Measurements from ENCODE around the gene ANXA3.
A peak's percentile ranks its signal among the peaks of the same experiment; 100 is the strongest.
"Not testable (repeated sequence)": the region's sequence is repeated elsewhere in the genome, so short reads cannot be mapped to it uniquely, and the experiment has no call there.

Gene ANXA3, protein sequence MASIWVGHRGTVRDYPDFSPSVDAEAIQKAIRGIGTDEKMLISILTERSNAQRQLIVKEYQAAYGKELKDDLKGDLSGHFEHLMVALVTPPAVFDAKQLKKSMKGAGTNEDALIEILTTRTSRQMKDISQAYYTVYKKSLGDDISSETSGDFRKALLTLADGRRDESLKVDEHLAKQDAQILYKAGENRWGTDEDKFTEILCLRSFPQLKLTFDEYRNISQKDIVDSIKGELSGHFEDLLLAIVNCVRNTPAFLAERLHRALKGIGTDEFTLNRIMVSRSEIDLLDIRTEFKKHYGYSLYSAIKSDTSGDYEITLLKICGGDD

DNA sequence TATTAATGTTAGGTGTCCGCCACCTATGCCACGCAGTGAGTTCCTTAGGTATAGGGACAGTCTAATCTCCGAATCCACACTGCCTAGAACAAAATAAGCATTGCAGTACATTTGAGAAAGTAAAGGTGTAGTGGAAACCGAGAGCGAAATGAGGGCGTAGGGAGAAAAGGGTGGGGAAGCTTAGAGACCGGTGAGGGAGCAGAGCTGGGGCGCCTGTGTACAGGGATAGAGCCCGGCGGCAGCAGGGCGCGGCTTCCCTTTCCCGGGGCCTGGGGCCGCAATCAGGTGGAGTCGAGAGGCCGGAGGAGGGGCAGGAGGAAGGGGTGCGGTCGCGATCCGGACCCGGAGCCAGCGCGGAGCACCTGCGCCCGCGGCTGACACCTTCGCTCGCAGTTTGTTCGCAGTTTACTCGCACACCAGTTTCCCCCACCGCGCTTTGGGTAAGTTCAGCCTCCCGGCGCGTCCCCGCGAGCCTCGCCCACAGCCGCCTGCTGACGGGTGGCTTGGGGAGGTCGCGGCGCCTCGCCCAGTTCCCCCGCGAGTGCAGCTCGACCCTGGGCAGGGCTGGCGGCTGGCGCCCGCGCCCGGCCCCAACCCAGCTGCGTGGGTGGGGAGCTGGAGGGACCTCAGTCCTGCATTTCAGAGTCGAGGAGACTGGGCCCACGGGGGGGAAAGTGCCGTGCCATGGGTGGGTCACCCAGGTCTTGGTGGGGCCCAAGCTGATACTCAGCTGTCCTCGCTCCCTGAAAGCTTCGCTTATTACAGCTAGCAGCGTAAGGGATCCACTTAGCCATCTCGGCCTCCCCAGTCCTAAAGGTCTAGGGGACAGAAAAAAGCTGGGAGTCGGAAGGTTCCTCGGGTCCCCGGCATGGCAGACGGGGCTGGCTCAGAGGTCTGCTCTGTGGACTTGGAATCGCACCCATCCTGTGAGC is at the start of gene ANXA3:
TSS of gene ANXA3 (plus strand) at position 351 of the 932 bp plus-strand sequence. CDS start 2,704 bp downstream, outside the sequence.
- Histone ChIP-seq H3K4me3 (ENCODE audit: low read length) (peak within 1 kb of the TSS; percentile 86), H3K9ac (ENCODE audit: low read length) (peak within 1 kb of the TSS; percentile 62), H3K27me3 (ENCODE audit: control insufficient read depth, insufficient read depth, low read length) (no peaks in the 10 kb centered on the region), H3K27ac (ENCODE audit: low read depth, low read length) (peak within 1 kb of the TSS; percentile 86), H3K4me1 (ENCODE audit: control insufficient read depth, insufficient read depth, low read length) (peaks cover 6% of the 10 kb centered on the region), H3K36me3 (ENCODE audit: control insufficient read depth, insufficient read depth, low read length) (no peaks in the 10 kb centered on the region)

DNA sequence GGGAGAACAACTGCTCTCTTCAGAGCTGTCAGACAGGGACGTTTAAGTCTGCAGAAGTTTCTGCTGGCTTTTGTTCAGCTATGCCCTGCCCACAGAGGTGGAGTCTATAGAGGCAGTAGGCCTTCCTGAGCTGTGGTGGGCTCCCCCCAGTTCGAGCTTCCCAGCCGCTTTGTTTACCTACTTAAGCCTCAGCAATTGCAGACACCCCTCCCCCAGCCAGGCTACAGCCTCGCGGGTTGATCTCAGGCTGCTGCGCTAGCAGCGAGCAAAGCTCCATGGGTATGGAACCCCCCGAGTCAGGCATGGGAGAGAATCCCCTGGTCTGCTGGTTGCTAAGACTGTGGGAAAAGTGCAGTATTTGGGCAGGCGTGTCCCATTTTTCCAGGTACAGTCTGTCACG is 45.3 kb upstream of the ANXA3 start:
- not testable (repeated sequence) for H3K4me3 ChIP-seq (ENCODE audit: low read length); H3K27ac ChIP-seq (ENCODE audit: low read depth, low read length); H3K9ac ChIP-seq (ENCODE audit: low read length); H3K36me3 ChIP-seq (ENCODE audit: control insufficient read depth, insufficient read depth, low read length); H3K4me1 ChIP-seq (ENCODE audit: control insufficient read depth, insufficient read depth, low read length); H3K27me3 ChIP-seq (ENCODE audit: control insufficient read depth, insufficient read depth, low read length)

DNA sequence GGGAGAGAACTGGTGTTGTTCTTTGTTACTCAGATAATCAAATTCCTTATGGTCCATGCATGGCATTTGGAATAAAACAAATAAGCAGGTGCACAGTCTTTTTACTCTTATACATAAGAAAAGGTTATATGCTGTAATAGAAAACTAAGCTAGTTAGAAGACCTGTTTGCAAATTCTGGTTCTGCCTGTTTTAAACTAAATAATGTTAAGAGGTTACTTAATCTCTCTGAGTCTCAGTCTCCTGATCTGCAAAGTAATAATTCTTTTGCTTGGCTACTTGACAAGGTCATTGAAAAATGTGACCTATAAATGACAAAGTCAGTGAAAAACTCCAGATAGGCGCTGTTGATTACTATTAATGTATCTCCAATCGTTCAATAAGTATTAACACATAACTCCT is 42.5 kb upstream of the ANXA3 start:
- Histone ChIP-seq H3K36me3 (ENCODE audit: control insufficient read depth, insufficient read depth, low read length) (no peaks in the 10 kb centered on the region), H3K9ac (ENCODE audit: low read length) (no peak overlapping the region), H3K4me3 (ENCODE audit: low read length) (no peak overlapping the region), H3K27ac (ENCODE audit: low read depth, low read length) (no peak overlapping the region), H3K4me1 (ENCODE audit: control insufficient read depth, insufficient read depth, low read length) (no peaks in the 10 kb centered on the region), H3K27me3 (ENCODE audit: control insufficient read depth, insufficient read depth, low read length) (no peaks in the 10 kb centered on the region)

DNA sequence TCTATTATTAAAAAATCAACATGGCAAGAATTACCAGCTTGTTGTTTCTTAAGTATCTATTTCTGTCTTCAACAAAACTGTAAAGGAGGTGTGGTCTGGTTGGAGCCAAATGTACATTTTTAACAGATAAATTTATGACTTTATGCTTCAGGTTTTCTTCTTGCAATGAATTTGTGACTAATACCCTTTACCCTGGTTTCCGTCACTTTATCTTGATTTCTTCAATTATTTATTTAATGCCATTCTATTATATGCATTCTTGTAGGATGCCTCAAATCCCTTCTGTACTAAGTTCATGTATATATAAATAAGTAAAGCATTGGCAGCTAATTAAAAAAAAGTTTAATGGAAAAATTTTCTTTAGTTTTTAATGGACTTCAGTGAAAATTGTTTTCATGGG is 41.5 kb upstream of the ANXA3 start:
- no peaks in the 10 kb centered on the region for H3K36me3 ChIP-seq (ENCODE audit: control insufficient read depth, insufficient read depth, low read length)
- no peak overlapping the region for H3K4me3 ChIP-seq (ENCODE audit: low read length)

DNA sequence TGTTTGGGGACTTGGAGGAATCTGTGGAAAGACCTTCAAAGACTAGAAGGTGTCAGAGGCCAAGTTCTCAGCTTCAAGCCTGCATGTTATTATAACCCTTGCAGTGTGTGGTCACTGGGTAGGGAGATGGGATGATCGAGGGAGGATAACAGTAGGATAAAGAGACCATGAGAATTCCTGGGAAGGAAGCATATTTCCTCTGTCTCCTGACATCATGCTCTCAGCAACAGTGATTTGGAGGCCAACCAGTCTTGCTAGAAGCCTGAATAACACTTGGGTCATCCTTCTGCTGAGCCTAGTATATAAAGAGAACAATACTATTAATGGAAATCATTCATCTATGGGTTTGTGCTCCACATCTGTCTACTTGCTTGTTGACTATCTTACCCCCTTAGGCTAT is 40.9 kb upstream of the ANXA3 start:
- Histone ChIP-seq H3K27ac (ENCODE audit: low read depth, low read length) (no peak overlapping the region), H3K27me3 (ENCODE audit: control insufficient read depth, insufficient read depth, low read length) (no peaks in the 10 kb centered on the region), H3K4me3 (ENCODE audit: low read length) (no peak overlapping the region), H3K4me1 (ENCODE audit: control insufficient read depth, insufficient read depth, low read length) (no peaks in the 10 kb centered on the region), H3K36me3 (ENCODE audit: control insufficient read depth, insufficient read depth, low read length) (no peaks in the 10 kb centered on the region), H3K9ac (ENCODE audit: low read length) (no peak overlapping the region)

More for the DNA sequence above, 41.5 kb upstream of the ANXA3 start:
- H3K4me1 ChIP-seq (ENCODE audit: control insufficient read depth, insufficient read depth, low read length), result no peaks in the 10 kb centered on the region
- no peaks in the 10 kb centered on the region for H3K27me3 ChIP-seq (ENCODE audit: control insufficient read depth, insufficient read depth, low read length)
- H3K27ac ChIP-seq (ENCODE audit: low read depth, low read length), result no peak overlapping the region
- H3K9ac ChIP-seq (ENCODE audit: low read length), result no peak overlapping the region

DNA sequence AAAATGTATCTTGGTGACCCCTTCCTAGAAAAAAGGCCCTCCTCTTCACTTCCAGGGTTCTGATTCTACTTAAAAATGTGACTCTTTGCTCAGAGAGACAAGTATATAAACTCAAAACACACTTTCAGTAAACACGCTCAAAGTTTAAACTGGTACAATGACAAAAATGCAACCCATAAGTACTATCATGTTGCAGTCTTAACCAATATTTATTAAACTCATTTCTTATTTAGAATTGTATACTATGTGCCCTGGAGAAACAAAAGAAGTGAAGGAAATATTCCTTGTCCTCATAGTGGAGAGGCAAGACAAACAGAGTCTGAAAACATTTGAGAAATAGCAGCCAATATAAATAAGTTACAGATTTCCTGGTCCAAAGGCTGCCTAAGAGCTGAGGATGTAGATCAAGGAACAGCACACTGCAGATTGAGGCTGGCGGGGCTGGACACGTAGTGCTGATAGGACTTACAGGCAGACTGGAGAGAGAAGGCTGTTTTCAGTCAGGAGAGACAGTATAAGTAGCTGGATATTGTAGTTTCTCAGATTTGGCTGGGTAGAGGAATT is 39.1 kb upstream of the ANXA3 start:
- H3K4me1 ChIP-seq (ENCODE audit: control insufficient read depth, insufficient read depth, low read length), result no peaks in the 10 kb centered on the region
- no peaks in the 10 kb centered on the region for H3K27me3 ChIP-seq (ENCODE audit: control insufficient read depth, insufficient read depth, low read length)
- no peak overlapping the region for H3K27ac ChIP-seq (ENCODE audit: low read depth, low read length)
- no peak overlapping the region for H3K9ac ChIP-seq (ENCODE audit: low read length)
- no peaks in the 10 kb centered on the region for H3K36me3 ChIP-seq (ENCODE audit: control insufficient read depth, insufficient read depth, low read length)
- H3K4me3 ChIP-seq (ENCODE audit: low read length), result no peak overlapping the region

DNA sequence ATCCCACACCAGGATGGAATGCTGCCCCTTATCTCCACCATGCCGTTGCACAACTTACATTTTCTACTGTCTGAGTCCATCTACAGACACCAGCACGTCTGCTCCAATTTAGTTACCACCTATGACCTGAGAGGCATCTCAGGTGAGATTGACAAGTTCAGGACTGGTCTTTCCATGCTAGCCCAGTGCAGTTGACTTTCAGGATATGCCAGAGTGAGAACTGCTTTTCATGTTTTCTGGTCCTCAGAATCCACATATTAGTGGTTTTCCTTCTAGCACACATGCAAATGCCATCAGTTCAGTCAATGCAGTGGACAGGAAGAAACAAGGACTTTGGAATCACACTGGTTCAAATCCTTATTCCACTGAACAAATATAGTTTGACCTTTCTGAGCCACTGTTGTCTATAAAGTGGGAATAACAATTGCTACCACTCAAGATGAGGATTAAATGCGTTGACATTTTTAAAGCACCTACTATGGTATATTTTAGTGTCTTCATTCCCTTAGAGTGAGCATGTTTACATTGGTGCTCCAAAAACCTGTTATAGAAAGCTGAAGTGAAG is 38.1 kb upstream of the ANXA3 start:
- Histone ChIP-seq H3K4me1 (ENCODE audit: control insufficient read depth, insufficient read depth, low read length) (no peaks in the 10 kb centered on the region), H3K27me3 (ENCODE audit: control insufficient read depth, insufficient read depth, low read length) (no peaks in the 10 kb centered on the region), H3K27ac (ENCODE audit: low read depth, low read length) (no peak overlapping the region), H3K4me3 (ENCODE audit: low read length) (no peak overlapping the region), H3K9ac (ENCODE audit: low read length) (no peak overlapping the region), H3K36me3 (ENCODE audit: control insufficient read depth, insufficient read depth, low read length) (no peaks in the 10 kb centered on the region)

DNA sequence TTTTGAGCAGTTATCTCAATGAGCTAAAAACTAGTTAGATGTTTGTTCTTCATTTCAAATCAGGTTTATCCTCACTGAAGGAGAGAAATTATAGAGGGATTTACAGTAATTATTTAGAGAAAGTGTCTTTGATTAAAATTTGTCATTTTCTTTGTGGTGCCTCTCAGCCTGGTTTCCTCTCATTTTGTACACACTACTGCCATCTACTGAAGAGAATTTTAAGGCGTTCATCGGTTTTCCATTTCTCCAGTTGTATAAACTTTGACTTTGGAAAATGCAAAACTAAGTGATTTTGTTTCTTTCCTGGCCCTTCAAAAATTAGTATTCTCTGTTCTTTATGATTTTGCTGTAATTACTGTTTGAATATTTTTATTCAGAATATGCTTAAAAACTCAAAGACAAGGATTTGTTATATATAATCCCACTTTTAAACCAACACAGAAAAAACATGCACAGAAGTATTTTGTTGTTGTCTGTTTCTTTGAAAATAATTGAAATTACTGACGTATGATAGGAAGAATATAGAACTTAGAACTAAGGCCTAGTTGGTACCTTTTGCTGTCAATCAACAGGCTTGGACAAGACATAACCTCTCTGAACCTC is 34.4 kb upstream of the ANXA3 start:
- H3K4me3 ChIP-seq (ENCODE audit: low read length), result no peak overlapping the region
- H3K4me1 ChIP-seq (ENCODE audit: control insufficient read depth, insufficient read depth, low read length), result no peaks in the 10 kb centered on the region
- no peaks in the 10 kb centered on the region for H3K36me3 ChIP-seq (ENCODE audit: control insufficient read depth, insufficient read depth, low read length)
- no peak overlapping the region for H3K9ac ChIP-seq (ENCODE audit: low read length)
- no peak overlapping the region for H3K27ac ChIP-seq (ENCODE audit: low read depth, low read length)
- no peaks in the 10 kb centered on the region for H3K27me3 ChIP-seq (ENCODE audit: control insufficient read depth, insufficient read depth, low read length)

DNA sequence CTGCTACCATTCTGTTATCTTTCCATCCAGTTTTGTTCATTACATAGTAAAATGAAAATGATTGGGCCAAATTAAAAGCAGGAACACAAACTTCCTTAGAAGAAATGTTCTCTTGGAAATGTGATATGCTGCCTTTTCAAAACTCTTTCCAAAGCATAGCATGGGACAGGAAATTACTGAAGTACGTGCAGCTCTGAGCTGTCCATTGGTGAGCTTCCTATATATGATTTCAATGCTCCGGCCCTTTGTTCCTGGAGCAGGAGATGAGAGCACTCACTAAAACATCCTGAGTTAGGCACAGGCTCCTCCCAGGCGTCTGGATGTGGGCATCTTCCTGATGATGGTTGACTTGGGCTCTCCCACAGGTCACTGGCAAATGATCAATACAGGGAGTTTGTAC is 33.0 kb upstream of the ANXA3 start:
- Histone ChIP-seq H3K27ac (ENCODE audit: low read depth, low read length) (no peak overlapping the region), H3K9ac (ENCODE audit: low read length) (no peak overlapping the region), H3K4me1 (ENCODE audit: control insufficient read depth, insufficient read depth, low read length) (no peaks in the 10 kb centered on the region), H3K27me3 (ENCODE audit: control insufficient read depth, insufficient read depth, low read length) (no peaks in the 10 kb centered on the region), H3K4me3 (ENCODE audit: low read length) (no peak overlapping the region), H3K36me3 (ENCODE audit: control insufficient read depth, insufficient read depth, low read length) (no peaks in the 10 kb centered on the region)

DNA sequence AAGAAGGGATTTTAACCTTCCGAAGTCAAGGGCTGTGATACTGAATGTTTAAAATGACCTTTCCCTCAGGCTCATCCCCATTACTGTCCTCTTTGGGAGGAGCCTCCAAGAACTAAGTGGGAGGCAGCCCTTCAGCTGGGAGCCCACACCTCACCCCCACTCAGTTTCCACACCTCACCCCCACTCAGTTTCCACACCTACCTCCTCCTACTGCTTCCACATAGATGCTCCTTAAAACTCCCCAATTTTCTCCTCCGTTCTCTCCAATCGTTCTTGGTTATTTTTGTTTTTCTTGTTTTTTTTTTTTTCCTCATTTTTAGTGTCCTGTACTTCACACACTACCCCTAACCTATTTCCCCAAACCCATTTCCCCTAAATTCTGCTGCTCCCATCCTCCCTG is 31.6 kb upstream of the ANXA3 start:
- Histone ChIP-seq H3K4me3 (ENCODE audit: low read length) (no peak overlapping the region), H3K27ac (ENCODE audit: low read depth, low read length) (no peak overlapping the region), H3K4me1 (ENCODE audit: control insufficient read depth, insufficient read depth, low read length) (no peaks in the 10 kb centered on the region), H3K27me3 (ENCODE audit: control insufficient read depth, insufficient read depth, low read length) (no peaks in the 10 kb centered on the region), H3K9ac (ENCODE audit: low read length) (no peak overlapping the region), H3K36me3 (ENCODE audit: control insufficient read depth, insufficient read depth, low read length) (no peaks in the 10 kb centered on the region)

DNA sequence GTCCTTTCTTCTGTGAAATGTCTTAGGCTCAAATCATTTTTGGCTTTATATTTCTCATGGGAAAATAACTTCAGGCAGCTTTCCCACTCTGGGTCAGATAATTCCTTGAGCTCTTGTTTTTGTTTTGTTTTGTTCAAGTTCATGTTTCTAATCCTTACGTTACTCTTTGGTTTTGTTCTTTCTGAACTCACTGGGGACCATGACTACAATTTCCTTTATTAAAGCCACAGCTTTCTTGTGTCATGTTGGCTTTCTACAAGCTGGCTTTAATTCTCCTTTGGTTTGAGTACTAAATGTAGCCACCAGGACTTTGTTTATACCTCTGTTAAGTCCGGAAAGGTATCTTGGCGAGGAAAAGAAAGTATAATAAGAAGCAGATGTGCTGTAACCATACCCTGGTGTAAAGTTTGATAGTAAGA is 30.8 kb upstream of the ANXA3 start:
- H3K4me3 ChIP-seq (ENCODE audit: low read length), result no peak overlapping the region
- no peaks in the 10 kb centered on the region for H3K27me3 ChIP-seq (ENCODE audit: control insufficient read depth, insufficient read depth, low read length)
- H3K36me3 ChIP-seq (ENCODE audit: control insufficient read depth, insufficient read depth, low read length), result no peaks in the 10 kb centered on the region
- H3K27ac ChIP-seq (ENCODE audit: low read depth, low read length), result no peak overlapping the region
- H3K4me1 ChIP-seq (ENCODE audit: control insufficient read depth, insufficient read depth, low read length), result no peaks in the 10 kb centered on the region
- H3K9ac ChIP-seq (ENCODE audit: low read length), result no peak overlapping the region

DNA sequence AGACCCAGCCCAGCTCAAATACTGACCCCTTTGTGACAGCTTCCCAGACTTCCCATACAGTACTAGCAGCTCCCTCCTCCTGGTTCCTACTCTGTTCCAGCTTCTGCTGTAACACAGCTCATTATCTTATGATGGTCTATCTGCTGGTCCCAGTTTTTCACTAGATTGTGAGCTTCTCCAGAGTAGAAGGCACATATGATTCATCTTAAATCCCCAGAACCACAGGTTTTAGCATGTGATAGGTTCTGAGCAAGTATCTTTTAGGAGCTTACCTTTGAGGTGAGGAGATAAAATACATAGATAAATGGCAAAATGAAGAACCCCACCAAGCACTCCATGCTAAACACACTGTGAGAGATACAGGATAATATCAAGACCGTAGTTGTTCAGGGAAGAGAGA is 27.6 kb upstream of the ANXA3 start:
- Histone ChIP-seq H3K36me3 (ENCODE audit: control insufficient read depth, insufficient read depth, low read length) (peaks cover 2% of the 10 kb centered on the region), H3K4me3 (ENCODE audit: low read length) (no peak overlapping the region), H3K9ac (ENCODE audit: low read length) (no peak overlapping the region), H3K27me3 (ENCODE audit: control insufficient read depth, insufficient read depth, low read length) (no peaks in the 10 kb centered on the region), H3K27ac (ENCODE audit: low read depth, low read length) (no peak overlapping the region), H3K4me1 (ENCODE audit: control insufficient read depth, insufficient read depth, low read length) (no peaks in the 10 kb centered on the region)
